SH-SY5Y (cell line): ENCODE data around the gene WIPF2.

Experiments used
- GATA2 ChIP-seq: IDR thresholded peaks from 2 replicates; pipeline ENCODE4 v1.6.1; 2011; ENCODE audit warnings: mild to moderate bottlenecking, low read depth, low read length
- GATA3 ChIP-seq: IDR thresholded peaks from 2 replicates; pipeline ENCODE4 v1.6.1; 2011; ENCODE audit warnings: low read depth, mild to moderate bottlenecking, low read length, moderate library complexity

DNA sequence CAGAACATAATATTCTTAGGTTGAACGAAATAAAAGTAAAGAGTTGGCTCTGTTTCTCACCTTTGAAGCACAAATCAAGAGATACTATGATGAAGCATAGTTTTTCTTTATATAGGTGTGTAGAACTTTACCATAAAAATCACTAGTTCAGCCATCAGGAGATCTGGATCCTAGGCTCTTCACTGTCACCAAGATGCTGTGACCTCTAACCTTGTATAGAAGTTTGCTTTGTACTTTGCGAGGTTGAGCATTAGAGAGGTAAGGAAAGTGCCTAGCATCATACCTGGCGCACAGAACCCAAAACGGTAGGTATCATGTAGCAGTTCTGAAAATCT, 68.0 kb downstream of the WIPF2 start:
- TF ChIP-seq GATA3 (no peak), GATA2 (no peak)
